ENCODE results near the gene PPIL1.
A peak's percentile ranks its signal among the peaks of the same experiment; 100 is the strongest.
"Not testable (repeated sequence)": the region's sequence is repeated elsewhere in the genome, so short reads cannot be mapped to it uniquely, and the experiment has no call there.

PPIL1 gene

DNA sequence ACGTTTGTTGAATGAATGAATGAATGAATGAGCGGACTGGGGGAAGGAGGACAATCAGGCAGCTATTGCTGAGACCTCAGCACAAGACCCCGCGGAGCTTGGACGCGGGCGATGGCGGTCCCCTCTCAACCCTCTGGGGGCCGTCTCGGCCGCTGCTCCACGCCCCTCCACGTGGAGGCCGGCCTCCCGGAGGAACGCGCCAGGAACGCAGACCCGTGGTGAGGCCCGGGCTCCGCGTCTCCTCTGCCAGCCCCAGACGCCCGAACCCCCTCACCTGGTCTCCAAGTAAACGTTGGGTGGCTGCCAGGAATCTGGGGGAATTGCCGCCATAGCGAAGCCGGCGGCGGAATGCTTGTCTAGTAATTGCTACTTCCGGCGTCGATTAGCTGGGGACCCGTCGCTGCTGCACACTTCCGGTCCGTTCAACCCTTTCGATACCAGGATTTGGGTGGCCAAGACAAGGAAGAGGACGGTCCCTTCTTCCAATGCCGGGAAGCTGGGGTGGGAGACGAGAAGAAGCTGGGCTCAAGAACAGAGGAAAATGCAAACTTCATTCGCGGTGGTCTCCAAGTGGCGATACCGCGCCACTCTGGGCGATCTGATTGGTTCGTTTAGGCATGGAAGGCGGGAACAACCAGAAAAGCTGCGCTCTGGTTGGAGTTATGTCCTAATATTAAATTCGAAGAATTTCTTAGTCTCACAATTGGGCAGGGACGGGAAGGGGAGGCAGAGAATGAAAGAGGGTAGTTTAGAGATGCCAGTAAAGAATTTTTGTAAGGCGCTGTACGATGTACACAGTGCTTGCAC lies at the start of gene PPIL1:
Gene PPIL1, minus strand, starts transcription at position 361 of the 807 bp plus-strand sequence. Its CDS starts 31 bp downstream, at position 330.
- DNase-seq, result peak; percentile 90

DNA sequence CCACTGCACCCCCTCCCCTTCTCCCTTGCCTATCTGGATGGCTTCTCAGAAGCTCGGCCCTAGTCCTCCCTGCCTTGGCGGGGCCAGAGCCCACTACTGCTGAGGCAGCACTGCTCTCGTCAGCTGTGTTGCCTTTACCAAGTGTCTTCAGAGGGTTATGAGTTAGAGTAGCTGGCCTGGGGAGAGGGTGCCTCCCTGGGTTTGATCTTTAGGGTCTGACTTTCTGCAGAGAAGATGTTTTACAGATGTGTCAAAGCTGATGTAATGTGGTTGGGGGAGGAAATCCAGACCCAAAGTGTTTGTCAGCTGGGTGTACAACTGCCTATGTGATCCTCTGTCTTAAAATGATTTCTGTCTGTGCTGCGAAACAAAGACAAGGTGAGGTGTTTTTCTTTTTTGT lies 49.5 kb upstream of the PPIL1 start:
- no peak for DNase-seq

DNA sequence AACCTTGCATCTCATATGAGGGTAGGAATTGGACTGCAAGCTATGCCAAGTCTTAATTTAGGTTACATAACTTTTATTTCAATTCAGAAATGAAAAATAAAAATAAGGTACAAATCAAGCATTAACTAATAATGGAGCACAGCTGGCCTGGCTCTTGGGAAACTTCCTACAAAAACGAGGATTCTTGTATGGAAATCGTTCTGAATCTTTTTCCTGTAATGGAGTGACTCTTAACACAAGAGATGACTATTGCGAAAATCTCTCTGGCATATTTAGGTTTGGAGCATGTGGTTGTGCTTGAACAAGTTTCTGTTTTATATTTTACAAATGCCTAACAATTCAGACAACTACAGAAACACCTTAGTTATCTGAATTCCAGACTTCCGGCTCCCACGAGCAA lies 45.9 kb upstream of the PPIL1 start:
- DNase-seq, result no peak

DNA sequence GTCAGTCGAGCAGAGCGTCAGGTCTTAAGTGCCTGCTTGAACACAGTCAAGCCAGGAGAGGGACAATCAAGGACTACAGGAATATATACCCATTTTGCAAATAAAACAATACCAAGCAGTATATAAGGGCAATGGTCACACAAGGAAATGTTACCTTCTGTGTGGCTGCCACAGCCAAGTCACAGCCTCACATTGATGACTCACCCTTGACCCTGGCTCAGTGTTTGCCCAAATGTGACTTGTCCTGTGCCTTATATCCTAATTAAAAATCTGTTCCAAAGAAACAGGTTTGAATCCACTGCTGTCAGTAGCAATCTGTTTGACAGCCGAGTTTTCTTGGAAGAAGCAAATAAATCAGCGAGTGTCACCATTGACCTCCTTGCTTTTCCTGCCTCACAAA lies 45.4 kb upstream of the PPIL1 start:
- DNase-seq, result no peak

DNA sequence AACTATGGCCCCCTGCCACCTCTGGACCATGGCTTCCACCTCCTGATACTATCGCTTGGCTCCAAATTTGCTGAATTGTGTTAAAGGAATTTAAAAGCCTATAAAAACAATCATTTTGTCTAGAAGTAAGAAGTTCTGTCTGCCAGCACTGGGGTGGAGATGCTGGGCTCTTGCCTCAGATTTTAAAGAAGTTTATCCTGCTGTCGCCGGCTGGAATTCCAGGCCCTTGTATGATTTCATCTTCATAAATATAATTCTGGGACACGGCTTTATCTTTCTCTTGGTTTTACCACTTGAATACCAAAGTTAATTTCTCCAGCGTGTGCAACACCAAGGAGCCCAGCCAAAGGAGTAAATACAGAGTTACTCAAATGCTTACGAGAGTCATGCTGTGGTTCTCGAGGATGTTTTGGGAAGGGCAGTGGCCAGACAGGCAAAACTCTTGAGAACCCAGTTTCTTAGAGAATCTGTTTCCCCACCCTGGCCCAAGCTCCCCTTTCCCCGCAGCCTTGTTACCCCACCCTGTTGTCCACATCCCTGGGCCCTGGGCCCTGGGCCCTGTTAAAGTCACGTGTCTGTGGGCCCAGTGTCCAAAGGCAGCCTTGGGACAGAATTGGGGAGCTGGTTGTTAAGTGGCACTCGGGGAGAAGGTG lies 43.1 kb upstream of the PPIL1 start:
- DNase-seq, result no peak

DNA sequence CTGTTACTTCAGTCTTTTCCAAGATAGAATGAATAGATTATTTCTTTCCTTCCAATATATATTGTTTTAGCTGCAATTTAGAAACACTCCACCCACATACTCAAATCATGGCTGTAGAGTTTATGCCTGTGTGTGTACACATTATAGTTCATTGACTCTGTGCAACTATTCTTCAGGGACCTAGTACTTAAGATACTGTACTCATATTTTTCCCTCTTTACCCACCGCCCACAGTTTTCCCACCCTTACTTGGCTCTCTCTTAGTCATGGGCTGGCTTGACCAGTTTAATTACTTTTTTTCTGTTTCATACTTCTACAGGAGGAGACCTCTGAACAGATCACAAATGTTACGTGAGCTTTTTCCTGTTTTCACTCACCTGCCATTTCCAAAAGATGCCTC lies 41.5 kb upstream of the PPIL1 start:
- DNase-seq, result no peak

DNA sequence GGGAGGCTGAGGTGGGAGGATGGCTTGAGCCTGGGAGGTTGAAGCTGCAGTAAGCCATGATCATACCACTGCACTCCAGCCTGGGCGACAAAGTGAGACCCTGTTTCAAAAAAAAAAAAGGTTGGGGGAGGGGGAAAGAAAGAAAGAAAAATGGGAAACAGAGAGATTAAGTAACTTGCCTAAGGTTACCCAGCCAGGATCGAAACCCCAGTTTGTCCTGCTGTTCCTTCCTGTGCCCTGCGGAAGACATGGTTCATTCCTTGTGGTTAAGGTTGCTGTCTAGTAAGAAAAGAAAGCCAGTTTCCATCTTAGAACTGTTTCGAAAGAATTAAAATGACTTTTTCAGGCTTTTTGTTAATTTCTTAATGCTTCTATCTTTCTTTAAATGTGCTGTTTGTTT lies 41.0 kb upstream of the PPIL1 start:
- no peak for DNase-seq

DNA sequence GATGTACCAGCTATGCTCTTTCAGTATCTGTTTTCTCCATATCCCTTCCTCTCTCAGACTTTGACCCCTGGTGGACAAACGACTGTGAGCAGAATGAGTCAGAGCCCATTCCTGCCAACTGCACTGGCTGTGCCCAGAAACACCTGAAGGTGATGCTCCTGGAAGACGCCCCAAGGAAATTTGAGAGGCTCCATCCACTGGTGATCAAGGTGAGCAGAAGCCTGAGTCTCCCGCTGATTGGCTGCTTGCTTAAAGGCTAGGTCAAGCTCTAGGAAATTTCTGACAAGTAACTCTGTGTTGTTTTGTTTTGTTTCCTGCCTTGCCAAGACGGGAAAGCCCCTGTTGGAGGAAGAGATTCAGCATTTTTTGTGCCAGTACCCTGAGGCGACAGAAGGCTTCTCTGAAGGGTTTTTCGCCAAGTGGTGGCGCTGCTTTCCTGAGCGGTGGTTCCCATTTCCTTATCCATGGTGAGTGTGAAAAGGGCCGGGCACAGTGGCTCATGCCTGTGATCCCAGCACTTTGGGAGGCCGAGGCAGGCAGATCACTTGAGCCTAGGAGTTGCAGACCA lies 39.7 kb upstream of the PPIL1 start:
- peak; percentile 55 for DNase-seq

DNA sequence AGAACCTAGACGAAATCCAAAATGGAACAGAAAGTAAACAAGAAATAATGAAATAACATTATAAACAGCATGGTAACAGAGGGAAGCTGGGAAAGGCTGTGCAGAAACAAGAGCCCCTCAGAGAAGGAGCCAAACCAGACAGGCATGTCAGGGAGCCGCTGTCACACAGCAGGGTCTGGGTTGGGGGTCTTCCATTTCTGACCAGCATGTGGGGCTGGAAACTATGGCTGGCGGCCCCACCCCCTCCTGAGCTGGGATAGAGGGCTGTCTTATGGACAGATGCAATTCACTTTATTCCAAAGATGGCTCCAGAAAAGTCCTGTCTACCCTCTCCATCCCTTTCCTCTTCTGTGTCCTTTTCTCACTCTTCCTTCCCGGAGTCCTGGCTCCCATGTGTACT lies 38.5 kb upstream of the PPIL1 start:
- DNase-seq, result no peak

DNA sequence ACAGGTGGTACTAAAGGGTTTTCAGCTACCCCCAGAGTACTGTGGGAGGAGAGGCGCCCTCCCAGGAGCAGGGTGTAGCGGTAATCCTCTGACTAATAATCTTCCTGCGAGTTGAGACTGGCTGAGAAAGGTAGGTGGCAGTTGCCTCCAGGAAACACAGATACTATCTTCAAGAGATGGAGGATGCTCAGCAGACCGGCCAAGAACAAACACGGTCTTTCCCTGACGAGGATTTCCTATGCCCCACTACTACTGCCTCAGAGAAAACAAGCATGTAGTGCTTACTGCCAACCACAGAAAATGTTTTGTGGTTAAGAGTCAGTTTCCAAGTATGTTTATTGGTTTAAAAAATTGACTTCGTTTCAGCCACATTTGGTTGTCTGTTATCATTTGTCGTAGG lies 38.0 kb upstream of the PPIL1 start:
- DNase-seq, result peak; percentile 75

DNA sequence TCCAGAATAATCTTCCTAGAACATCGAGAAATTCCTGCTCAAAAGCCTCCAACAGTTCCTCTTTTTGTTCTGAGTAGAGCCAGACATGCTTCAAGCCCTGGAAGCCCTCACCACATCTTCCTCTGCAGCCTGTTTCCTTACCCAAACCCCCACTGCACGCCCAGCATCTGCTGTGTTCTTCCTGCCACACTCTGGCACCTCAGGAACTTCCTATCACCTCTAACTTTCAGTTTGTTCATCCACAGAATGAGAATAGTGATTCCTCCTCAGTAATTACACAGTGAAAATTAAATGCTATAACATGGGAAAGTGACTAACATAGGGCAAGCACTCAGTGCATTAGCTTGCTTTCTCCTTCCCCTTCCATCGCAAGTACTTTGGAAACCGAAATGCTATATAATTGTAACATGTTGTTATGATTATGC lies 37.4 kb upstream of the PPIL1 start:
- DNase-seq, result peak; percentile 40

DNA sequence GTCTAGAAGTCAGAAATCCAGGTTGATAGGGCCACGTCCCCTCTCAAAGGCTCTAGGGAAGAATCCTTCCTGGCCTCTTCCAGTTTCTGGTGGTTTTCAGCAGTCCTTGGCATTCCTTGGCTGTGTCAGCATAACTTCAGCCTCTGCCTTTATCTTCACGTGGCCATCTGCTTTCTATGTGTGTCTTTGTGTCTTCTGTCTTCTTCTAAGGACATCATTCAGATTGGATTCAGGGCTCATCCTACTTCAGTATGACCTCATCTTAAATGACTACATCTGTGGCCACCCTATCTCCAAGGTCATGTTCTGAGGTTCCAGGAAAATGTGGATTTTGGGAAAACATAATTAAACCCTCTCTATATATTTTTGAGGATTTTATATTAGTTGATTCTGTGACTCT lies 34.1 kb upstream of the PPIL1 start:
- DNase-seq, result no peak

DNA sequence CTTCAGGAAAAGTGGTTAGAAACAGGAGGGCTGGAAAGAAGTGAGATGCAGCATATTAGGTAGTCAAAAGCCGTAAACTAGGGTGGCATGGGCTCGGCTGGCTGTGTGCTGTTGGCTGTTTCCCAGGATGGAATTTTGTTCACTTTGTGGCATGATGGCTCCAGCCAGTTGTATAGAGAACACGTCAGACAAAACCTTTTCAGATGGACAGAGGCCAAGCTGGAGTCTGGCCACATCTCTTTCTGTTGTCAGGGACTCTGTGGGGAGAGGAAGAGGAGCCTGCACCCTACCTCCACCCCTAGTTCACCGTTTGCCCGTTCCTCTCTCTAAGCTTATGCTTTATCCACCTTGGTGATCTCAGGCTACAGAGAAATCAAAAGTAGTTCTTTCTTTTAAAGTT lies 33.2 kb upstream of the PPIL1 start:
- no peak for DNase-seq

DNA sequence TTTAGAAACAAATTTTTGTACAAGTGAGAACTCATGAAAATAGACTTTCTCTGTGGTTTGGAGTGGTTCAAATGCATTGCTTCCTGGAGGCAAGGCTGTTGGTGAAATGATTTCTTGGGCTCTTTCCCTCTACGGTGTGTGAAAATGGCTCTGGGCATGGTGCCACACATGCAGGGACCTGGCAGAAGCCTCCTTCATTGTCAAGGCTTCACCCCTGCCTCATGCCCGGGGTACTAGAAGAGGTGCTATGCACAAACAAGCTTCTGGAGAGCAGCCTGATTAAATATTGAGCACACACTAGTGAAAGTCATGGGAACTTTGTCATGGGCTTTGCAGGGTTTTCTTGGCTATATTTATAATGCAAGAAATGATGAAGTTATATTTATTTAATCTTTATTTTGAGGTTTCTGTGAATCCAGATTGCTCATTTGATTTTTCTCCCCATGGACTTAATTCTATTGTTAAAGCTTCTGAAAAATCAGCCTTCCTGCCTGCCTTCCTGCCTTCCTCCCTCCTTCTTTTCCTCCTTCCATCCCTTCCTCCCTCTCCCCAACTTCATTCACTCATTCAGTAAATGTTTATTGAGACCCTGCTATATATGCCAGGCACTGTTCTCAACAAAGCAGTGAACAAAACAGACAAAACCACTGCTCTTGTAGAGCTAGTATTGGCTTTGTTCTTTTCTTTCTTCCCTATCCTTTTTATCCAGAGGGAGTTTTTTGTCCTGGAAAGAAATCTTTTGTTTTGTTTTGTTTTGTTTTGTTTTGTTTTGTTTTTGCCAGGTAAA lies 32.1 kb upstream of the PPIL1 start:
- no peak for DNase-seq

DNA sequence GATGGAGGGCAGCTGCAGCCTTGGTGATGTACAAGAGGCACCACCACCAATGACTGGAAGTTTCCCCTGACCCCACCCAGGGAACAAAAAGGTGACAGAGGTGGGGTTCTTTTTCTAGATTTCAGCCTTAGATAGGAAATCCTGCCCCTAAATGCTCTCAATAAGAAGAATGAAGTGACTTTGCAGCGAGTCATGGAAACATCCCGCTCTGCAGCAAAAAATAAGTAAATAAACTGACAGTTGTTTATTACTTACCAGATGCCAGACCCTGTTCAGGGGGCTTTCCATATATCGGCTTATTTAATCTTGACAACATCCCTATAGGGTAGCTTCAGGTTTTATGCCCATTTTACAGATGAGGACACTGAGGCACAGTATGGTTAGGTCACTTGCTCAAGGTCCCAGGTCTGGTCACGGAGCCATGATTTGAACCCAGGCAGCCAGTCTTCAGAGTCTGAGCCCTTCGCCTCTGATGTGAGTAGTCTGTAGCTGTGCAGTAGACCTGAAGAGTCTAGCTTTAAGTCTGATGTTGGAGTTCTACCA lies 30.3 kb upstream of the PPIL1 start:
- no peak for DNase-seq

DNA sequence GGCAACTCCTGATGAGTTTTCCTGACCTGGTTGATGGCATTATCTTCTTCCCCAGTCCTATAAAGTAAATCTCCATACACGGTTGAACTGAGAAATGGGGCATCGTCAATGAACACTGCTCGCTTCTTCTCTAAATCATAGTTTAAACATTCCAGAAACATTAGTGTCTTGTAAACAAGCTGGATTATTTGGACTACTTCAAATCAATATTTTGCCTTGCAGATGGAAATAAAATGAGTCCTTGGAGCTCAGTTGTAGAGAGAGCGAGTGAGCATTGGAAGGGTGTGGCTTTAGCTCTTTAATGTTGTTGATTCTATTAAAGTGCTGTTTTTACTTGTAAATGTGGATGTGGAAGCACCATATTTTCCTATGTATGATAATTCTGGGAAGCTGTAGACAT lies 29.5 kb upstream of the PPIL1 start:
- no peak for DNase-seq

DNA sequence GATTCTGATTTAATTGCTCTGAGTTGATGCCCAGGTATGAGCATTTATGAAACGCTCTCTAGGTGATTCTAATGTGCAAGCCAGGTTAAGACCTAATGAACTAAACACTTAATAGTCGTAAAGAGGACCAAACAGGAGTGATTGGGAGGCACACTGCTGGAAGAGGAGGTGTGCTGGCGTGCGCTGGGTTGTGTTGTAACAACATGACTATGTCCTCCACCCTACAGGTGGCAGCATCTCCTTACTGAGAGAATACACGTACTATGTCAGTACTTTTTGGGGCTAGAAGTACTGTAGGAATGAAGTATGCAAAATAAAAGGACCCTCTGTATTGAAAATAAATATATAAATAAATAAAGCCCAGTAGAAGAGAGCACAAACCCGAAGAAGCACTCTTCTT lies 23.0 kb upstream of the PPIL1 start:
- peak; percentile 37 for DNase-seq

DNA sequence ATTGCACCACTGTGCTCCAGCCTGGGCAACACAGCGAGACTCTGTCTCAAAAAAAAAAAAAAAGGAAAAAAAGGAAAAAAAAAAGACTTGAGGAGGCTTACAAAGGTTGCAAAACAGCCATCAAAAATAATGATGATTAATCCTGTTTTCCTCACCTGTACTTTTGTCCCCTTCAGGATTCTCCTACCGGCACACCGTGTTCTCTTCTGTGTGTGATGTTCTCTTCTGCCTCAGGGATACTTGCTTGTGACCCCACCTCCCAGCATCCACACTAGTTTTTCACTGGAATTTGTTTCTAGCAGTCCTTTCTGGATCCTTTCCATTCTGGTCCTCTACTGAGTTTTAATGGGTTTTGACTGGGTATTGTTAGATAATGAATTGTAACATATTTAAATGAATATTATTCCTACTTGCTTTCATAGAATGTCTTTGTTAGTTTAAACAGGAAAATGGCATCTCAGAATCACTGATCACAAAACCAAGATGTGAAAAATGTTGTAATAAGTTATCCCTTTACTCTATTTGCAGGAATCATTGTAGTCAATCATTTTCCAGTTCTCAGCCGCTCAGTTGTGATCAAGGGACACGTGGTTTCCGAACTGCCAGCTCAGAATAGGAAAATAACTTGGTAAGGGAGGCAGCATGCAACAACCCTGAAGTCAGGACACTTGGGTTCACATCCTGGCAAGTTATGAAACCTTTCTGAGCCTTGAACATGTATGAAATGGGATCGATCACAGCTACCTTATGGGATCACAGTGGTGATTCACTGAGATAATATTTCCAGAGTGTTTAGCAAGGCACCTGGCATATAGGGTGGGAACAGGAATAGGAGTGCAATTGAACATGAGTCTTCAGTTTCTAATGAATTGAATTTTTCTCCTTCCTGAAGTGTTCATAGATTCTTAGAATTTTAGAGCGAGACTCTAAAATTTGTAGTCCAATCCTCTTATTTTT lies 19.7 kb upstream of the PPIL1 start:
- no peak for DNase-seq

DNA sequence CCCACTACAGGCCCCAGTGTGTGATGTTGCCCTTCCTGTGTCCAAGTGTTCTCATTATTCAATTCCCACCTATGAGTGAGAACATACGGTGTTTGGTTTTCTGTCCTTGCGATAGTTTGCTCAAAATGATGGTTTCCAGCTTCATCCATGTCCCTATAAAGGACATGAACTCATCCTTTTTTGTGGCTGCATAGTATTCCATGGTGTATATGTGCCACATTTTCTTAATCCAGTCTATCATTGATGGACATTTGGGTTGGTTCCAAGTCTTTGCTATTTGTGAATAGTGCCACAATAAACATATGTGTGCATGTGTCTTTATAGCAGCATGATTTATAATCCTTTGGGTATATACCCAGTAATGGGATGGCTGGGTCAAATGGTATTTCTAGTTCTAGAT lies 16.6 kb upstream of the PPIL1 start:
- not testable (repeated sequence) for DNase-seq

DNA sequence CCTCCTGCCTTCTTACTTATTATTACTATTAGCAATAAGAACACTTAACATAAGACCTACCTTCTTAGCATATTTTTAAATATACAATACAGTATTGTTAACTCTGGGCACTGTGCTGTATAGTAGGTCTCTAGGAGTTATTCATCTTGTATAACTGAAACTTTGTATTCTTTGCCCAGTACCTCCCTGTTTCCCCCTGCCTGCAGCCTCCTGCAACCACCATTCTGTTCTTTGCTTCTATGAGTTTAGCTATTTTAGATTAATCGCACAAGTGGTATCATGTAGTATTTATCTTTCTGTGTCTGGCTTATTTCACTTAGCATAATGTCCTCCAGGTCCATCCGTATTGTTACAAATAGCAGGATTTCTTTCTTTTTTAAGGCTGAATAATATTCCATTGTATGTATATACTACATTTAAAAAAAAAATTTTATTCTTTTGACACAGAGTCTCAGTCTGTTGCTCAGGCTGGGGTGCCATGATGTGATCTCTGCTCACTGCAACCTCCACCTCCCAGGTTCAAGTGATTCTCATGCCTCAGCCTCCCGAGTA lies 15.6 kb upstream of the PPIL1 start:
- no peak for DNase-seq

DNA sequence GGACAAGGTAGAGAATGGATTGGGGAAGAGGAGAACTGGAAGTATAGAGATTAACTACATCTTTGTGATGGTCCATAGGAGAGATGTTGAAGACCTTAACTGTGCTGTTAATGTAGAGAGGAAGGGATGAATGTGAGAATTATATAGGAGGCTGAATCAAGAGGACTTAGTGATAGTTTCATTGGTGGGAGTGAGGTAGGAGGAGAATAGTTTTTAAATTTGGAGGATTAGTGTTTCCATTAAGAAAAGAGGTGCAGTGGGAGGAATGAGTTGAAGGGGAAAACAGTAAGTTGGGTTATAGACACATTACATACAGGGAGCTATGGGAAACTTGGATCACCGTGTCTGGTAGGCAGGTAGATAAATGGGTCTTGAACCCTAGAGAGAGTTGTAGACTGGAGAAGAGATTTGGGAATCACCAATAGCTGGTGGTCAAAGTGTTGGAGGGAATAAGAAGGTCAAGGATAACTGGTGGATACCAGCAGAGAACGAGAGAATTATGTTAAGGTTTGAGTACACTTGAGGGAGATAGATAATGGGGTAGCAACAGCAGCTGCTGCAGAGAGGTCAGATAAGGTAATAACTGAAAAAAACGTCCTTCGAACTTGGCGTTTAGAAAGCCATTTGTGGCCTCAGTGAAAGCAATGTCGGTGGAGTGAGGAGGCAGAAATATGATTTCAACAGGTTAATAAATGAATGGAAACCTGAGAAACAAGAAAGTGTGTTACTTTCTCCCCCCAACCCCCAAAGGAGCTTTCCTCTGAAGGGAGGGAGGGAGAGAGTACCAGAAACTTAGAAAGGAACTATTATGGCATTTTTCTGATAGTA lies 14.3 kb upstream of the PPIL1 start:
- DNase-seq, result no peak

All from CD4-positive, alpha-beta T cell treated with Interleukin-10 for 1 hour (primary cell).